Left cardiac atrium (tissue), 4 donors: ENCODE data around the gene EHBP1. TPM values are rescaled to one million over a fixed set of nuclear protein-coding genes. Genes with fewer than 3 reads are reported as not detected.
"Not testable (repeated sequence)": the region's sequence is repeated elsewhere in the genome, so short reads cannot be mapped to it uniquely, and the experiment has no call there.

ENCODE experiments used
- ATAC-seq, 2 donors: fragments of 200-7000 bp; cut with Tn5 transposase; one replicate each; pipeline ENCODE4 v1.9.1; 2020; ENCODE audit warnings: mild to moderate bottlenecking in 2 of 2, moderate library complexity in 2 of 2
- DNase-seq: peaks from one replicate; pipeline ENCODE4 v3.0.0-alpha.2; 2020
- intact Hi-C, 2 donors: fragments of 100-400 bp; cut with DNase I; formaldehyde crosslinking; loops; one replicate each; pipeline versions ENCODE4 v1.14.1 to v1.15.1; 2022 to 2023
- total RNA-seq, 2 donors: library from RNA; stranded (reverse); fragmentation: NEBNext Ultra II Directional; extraction: Animal tissue kit (Norgen Biotek cat#: 25700); gene quantifications; one replicate each; pipeline ENCODE4 v1.2.1, GENCODE V29; 2021
- donor health status: DM: no; HTN: yes; CAD: no.
- donor health status: DM: no; HTN: yes; CAD: no; lungs with severe emphysema.
- donor health status: DM: yes; HTN: yes; CAD: no.
- donor health status: Dilated cardiomyopathy.

EHBP1 gene
- total RNA-seq, 2 donors from 2014 or later: 34.0 to 41.9 TPM

- no peak for ATAC-seq
Observed at GRCh38 chr2:62692225-62692624, 13.3 kb upstream of the EHBP1 start.

DNA sequence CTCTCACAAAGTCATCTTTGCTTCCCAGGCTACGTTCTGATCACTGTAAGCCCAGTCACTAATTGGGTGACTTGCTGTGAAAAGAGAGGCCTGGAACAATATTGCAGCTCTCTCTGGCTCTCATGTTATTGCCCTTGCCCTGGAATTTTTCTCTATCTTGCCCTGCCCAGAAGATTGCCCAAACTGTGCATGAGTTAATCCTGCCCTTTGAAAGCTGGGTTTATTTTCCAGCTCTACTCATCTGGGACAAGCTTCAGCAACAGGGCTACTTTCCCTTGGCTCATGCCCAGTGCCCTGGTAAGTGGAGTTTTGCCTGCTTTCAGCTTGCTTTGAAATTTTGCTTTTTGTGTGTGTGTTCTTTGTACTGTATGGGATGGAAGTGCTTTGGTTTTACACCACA is 6.9 kb upstream of the EHBP1 start:
- peak in 1 of 2 donors; percentile 89 for ATAC-seq
- intact Hi-C loops: no loop called here

More at GRCh38 chr2:62692225-62692624, 13.3 kb upstream of the EHBP1 start:
- intact Hi-C loops: no loop called here
- DNase-seq: no peak

GRCh38 chr2:62704654-62705006 is 883 bp upstream of the EHBP1 start:
- ATAC-seq (no peak), DNase-seq (no peak)
- intact Hi-C loops: loop anchor here in 1 of 2 donors (5.0 to 10.0 kb wide), 2 partner anchors 200 to 242 kb away; partner anchors contain the start of gene TMEM17

More for the DNA sequence above, 6.9 kb upstream of the EHBP1 start:
- no peak for DNase-seq

- intact Hi-C loops: loop anchor here in 1 of 2 donors (5.0 to 10.0 kb wide), 2 partner anchors 201 to 244 kb away; partner anchors contain the start of gene TMEM17
- DNase-seq (peak; percentile 70), ATAC-seq (peak; percentile 42 to 60)
Observed at GRCh38 chr2:62705859-62706720, 577 bp downstream of the EHBP1 start.

GRCh38 chr2:62706721-62707521 is 1.4 kb downstream of the EHBP1 start:
- intact Hi-C loops: loop anchor here in 1 of 2 donors (5.0 to 10.0 kb wide), 2 partner anchors 202 to 245 kb away; partner anchors contain the start of gene TMEM17
- ATAC-seq (no peak), DNase-seq (no peak)

DNA sequence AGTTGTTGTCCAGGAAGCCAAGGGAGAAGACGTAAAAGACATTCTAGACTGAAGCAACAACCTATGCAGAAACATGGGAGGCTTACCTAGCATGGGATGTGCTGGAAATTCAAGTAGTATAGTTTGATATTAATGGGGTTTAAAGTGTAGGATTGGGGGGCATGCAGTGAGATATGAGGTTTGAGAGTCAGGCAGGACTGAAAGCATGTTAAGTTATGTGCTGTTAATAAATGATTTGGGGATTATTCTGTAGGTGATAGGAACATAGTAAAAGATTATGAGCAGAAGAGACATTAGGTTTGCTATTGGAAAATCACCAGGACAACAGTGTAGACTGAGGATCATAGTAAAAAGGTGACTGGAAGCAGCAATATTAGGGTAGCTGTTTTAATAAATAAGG is 3.2 kb downstream of the EHBP1 start:
- ATAC-seq (no peak), DNase-seq (no peak)
- intact Hi-C loops: loop anchor here in 1 of 2 donors (5.0 to 10.0 kb wide), 2 partner anchors 204 to 246 kb away; partner anchors contain the start of gene TMEM17

GRCh38 chr2:62711832-62712494 is 6.5 kb downstream of the EHBP1 start:
- intact Hi-C loops: no loop called here
- ATAC-seq: no peak
- DNase-seq: no peak

GRCh38 chr2:62713196-62713595 is 7.7 kb downstream of the EHBP1 start:
- intact Hi-C loops, DNase-seq, ATAC-seq: not testable (repeated sequence)

- DNase-seq: no peak
- intact Hi-C loops: no loop called here
- ATAC-seq: no peak
Observed at GRCh38 chr2:62713837-62714236, 8.3 kb downstream of the EHBP1 start.

- intact Hi-C loops: no loop called here
- ATAC-seq: no peak
- DNase-seq: no peak
Observed at GRCh38 chr2:62716768-62717167, 11.3 kb downstream of the EHBP1 start.

DNA sequence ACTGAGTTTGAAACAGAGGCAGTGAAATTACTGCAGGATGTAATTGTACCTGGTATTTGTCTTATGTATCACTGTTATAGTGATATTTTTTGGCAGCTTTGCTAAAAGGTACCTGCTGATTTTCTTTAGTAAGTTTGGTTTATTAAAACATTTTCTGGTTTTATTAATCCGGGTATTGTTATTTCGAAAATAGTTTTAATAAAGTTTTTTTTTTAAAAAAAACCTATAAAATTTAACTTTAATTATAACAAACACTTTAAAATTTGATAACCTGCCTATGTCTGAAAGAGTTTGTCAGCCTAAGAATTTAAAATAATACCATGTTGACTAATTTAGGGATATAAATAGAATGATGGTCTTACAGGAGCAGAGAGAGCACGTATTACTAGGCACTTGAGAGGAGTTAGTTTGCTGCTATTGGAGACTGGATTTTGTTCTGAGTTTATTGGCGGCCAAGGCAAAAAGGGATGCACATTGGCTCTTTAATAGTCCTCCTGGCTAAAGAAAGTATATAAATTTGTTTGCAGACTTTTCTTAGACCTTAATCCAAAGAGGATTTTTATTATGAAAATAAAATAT is 12.1 kb downstream of the EHBP1 start:
- DNase-seq (no peak), ATAC-seq (no peak)
- intact Hi-C loops: no loop called here

GRCh38 chr2:62718225-62718822 is 12.8 kb downstream of the EHBP1 start:
- intact Hi-C loops: no loop called here
- no peak for ATAC-seq
- DNase-seq: no peak

DNA sequence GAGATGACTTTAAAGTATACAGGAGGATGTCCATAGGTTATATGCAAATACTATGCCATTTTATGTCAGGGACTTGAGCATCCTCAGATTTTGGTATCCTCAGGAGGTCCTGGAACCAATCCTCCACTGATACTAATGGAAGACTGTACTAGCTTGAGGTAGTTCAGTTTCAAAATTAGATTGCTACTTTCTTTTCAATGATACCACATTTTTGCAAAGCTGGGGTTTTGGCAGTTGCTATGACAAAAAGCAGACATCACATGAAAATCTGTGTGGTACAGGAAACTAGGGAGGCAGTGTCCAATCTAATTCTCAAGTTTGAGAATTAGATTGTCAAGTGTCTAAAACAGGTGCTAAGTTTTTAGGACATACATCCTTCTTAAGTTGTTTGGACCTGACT is 14.2 kb downstream of the EHBP1 start:
- intact Hi-C loops: loop anchor here in 1 of 2 donors (5.0 kb wide), 1 partner anchor 223 kb away; no protein-coding TSS in a partner anchor
- DNase-seq: no peak
- no peak for ATAC-seq

DNA sequence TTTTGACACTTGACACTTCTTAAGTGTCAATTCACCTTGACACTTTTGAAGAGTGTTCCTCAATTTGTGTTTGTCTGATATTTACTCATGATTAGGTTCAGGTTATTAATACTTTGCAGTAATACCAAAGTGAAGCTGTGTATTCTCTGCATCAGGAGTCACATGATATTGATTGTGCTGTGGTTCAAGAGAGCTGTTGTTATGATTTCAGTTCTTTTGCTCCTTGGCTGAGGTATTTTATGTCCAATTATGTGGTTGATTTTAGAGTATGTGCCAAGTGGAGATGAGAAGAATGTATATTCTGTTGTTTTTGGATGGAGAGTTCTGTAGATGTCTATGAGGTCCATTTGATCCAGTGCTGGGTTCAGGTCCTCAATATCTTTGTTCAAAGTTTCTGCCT is 17.2 kb downstream of the EHBP1 start:
- intact Hi-C loops: loop anchor here in 1 of 2 donors (5.0 kb wide), 1 partner anchor 220 kb away; no protein-coding TSS in a partner anchor
- no peak for ATAC-seq

DNA sequence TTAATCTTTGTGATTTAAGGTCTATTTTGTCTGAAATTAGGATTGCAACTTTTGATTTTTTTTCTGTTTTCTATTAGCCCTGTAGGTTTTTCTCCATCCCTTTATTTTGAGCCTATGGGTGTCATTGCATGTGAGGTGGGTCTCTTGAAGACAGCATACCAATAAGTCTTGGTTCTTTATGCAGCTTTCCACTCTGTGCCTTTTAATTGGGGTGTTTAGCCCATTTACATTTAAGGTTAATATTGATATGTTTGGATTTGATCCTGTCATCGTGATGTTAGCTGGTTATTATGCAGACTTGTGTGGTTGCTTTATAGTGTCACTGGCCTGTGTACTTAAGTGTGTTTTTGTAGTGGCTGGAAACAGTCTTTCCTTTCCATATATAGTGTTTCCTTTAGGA is 17.7 kb downstream of the EHBP1 start:
- DNase-seq (no peak), ATAC-seq (no peak)
- intact Hi-C loops: loop anchor here in 1 of 2 donors (5.0 kb wide), 1 partner anchor 219 kb away; no protein-coding TSS in a partner anchor

More for the DNA sequence above, 17.2 kb downstream of the EHBP1 start:
- no peak for DNase-seq

- intact Hi-C loops: loop anchor here in 1 of 2 donors (5.0 kb wide), 1 partner anchor 218 kb away; no protein-coding TSS in a partner anchor
- ATAC-seq (no peak), DNase-seq (no peak)
Observed at GRCh38 chr2:62724106-62724505, 18.6 kb downstream of the EHBP1 start.

DNA sequence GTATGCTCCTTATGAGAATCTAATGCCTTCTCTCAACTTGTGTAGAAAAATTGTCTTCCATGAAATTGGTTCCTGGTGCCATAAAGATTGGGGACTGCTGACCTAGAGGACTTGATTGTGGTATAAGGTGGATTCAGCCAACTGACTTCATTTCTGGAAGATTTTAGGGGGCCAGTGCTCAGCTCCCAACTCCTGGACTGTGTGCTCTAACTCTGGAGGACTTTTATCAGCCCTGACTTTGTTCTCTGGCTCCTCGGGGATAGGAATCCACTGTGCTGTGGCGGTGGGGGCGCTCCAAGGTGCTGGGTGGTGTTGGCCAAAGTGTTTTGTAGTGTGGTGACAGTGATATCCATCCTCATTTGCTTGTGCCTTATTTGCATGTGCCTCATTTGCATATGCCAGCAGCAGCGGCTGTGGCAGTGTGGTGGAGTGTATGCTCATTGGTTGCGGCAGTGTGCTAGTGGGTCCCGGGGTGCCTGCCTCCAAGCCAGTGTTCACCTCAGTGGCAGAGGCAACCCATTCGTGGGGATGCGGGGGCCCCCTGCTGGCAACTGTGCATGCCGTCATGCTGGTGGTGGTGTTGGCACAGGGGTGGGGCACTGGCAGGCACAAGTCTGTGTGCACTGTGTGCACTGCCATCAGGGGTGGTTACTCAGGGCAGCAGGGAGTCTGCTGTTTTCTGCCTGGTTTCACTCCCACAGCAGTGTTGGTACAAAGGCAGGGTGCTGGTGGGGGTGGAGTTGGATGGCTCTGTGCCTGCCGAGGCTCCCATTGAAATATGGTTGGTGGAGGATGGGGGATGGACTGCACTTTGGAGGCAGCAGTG is 19.6 kb downstream of the EHBP1 start:
- peak; percentile 28 for DNase-seq
- peak in 1 of 2 donors; percentile 38 for ATAC-seq
- intact Hi-C loops: loop anchor here in 1 of 2 donors (5.0 kb wide), 1 partner anchor 217 kb away; no protein-coding TSS in a partner anchor
